Measurements from ENCODE around the gene DIAPH2. TPM values are rescaled to one million over a fixed set of nuclear protein-coding genes. Genes with fewer than 3 reads are reported as not detected.

Gene DIAPH2
- total RNA-seq, 1 donor from 2014 or later, result 33.0 TPM

DNA sequence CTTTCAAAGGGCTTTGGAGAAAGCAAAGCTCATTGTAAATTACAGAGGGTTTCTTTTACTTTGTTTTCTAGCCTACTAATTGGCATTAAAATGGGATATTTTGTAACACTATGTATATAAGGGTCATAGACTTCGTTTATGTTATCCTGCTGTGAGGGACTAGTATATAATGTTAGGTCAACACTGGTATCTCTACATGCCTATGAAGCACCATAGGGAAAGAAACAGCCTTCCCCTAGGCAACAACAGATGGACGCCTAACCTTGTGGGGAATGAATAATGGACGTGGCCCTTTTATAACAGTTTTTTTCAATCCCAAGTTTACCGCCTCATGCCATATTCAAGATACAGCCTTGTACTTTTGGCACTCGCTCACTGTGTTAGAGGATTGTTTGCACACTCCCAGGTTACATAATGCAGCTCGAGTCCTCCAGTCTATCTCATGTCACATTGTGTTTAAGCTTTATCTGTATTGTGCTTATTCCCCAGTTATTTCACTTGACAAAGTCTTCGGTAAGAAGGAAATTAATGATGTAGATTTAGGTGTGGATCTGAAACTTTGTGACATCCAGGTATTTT is 910.1 kb downstream of the DIAPH2 start:
- DNase-seq, result no peak

DNA sequence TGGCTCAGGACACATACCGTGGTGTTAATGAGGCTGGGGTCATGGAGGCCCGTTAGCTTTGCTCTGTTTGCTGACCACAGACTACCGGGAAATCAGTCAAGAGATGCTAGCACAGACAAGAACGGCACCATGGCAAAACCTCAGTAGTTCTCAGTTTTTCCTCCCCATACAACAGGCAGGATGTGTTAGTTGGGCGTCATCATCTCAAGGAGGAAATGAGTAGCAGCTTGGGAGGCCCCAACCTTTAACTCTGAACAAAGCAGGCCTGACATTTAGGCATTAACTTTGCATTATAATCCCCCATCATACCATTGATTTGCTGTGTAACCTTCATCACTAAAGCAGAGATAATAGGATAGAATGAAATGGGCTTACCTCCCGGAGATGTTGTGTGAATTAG is 913.3 kb downstream of the DIAPH2 start:
- no peak for DNase-seq

DNA sequence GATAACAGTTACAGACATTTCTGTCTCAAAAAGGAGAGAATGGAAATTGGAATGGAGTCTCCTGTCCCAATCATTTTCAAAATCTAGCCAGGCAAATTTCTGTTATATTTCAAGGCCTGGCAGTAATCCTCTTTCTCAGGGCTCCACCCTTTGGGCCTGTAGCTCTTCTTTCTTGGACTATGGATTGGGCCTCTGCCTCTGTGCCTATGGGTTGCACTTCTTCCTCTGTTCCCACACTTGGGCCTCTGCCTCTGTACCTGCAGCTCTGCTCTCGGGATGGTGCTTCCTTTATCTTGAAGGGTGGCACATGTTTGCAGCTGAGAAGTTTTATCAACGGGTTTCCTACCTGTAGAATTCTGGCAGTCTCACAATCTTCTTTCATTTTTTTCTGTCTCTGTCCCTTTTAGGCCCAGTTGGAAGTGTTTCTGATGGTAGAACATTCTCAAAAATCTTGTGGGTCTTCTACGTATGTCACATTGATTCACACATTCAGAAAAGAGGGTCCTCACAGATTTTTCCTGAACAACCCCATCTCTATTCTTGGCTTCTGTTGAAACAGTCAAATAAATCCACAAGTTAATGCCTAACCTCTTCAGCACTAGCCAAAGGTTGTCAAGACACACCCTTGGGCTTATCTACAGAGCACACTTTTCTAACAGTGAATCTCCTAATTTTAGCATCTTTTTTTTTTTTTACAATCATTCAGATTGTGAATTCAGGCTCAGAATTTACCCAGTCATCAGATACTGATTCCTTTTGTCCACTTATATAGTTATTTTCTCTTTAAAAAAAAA is 918.0 kb downstream of the DIAPH2 start:
- DNase-seq, result no peak

DNA sequence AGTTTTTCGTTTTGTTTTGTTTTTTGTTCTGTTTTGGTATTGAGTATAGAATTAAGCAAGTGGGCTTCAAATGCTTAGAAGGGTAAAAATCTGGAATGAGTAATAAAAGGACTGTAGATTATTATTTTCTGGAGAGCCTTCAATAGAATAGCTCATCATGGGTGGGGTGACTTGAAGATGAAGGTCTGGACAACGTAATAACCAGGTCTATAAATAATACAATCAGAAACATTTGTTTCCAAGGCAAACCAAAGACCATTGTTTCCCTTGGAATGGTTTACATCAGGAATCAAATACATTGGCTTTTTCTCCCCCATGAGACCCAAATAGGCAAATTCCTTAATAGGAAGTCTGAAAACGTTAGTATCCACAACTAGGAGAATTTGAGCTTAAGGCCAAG is 920.6 kb downstream of the DIAPH2 start:
- DNase-seq, result no peak

DNA sequence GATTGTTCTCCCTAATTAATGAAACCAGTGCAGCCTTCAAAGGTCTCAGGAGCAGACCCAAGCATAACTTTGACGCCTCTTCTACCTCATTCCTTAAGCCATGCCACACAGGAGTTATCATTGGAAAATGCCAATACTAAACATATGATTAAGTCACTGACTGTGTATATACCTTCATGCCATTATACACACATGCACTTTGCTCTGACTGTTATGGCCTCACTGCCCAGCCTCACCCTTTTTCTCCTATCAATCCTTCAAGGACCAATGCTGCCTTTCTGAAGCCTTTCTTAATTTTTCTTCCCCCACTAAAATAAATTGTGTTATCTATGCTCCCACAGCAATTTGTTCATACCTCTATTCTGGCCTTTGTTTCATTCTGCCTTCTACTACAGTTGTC is 924.7 kb downstream of the DIAPH2 start:
- no peak for DNase-seq

DNA sequence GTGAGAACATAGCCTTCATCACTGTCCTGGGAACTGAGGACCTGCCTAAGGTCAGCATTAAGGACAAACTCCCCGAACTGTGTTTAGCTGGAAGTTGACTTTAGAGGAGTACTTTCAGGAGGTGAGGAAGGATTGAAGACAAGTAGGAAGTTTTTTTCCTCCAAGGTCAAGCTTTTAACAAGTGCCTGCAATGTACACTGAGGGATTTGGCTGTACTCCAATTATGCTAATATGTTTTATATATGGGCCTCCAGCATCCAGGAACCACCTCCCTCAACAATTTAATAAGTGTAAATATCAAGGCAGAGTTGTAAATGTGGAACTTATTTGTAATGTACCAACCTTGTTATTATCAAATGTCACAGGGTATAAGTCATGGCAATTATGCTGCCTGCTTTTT is 925.3 kb downstream of the DIAPH2 start:
- no peak for DNase-seq

DNA sequence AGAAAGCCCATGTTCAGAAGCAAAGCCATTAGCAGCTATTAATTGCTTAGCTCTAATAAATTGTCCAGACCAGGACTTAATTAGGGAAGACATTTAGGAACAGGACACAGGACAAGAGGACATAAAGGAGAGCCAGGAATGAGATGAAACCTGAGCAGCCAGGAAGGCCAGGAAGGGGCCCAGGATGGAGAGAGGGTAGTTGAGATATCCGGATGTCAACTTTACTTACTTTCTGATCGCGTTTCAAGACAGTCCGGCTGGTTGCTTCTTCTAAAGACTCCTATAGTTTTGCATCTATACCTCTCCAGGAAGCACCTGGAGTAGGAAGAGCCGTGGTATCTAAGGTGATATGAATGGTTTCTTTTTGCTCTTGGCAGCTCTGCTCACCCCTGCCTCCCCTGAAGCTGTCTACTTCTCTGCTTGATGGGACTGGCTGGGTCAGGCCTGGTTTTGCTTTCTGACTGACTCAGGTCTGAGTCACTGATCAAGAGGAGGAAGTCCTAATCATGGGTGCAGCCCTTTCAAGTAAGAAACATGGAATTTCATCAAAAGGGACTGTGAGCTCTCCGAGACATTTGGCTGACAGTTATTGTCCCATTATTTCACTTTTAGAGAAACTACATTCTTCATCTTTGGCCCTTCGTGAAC is 932.4 kb downstream of the DIAPH2 start:
- no peak for DNase-seq

DNA sequence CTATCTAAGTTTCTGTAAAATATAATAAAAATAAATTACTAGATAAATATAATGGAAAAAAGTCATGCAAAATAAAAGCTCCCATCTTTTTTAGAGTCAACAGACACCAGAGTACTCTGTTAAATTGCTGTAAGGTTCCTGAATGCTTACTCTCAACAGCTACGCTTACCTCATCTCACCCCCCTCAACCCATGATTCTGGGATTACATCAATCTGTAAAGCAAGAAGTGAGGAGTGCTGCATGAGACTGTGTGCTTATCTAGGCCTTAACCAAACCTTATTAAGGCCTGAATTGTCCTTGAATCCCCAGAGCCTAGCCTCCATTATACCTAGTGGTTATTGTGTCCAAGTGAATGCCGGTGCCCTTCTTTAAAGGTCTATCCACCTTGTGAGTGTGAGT is 934.9 kb downstream of the DIAPH2 start:
- DNase-seq, result no peak

DNA sequence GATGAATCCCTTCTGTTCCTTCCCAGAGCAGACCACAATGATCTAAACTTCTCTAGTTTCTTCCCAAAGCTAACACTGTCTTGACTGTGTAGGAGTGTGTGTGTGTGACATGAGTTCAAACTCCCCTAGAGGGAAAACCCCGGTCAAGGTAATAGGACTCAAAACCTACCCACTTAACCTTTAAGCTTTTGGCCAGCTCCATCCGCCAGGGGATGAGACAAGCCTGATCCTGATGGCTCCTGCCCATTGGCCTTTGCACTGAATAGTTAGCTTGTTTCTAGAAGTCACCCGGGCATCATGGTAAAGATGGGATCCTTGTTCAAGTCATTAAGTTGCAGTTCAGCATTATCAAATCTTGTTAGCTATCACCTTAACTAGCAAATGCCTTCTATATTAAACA is 937.5 kb downstream of the DIAPH2 start:
- DNase-seq, result no peak

DNA sequence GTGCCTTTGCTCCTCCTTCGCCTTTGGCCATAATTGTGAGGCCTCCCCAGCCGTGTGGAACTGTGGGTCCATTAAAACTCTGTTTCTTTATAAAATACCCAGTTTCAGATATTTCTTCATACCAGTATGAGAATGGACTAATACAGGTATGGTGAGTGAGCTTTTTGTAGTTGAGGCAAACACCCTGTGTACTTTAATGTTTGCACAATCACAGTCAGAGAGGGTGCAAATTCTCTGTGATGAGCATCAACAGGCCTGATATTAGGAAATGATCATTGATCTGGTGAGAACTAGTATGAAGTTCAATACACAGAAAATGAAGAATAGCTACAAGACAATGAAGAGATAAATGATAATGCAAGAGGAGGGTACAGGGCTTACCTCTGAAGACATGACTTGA is 943.7 kb downstream of the DIAPH2 start:
- no peak for DNase-seq

DNA sequence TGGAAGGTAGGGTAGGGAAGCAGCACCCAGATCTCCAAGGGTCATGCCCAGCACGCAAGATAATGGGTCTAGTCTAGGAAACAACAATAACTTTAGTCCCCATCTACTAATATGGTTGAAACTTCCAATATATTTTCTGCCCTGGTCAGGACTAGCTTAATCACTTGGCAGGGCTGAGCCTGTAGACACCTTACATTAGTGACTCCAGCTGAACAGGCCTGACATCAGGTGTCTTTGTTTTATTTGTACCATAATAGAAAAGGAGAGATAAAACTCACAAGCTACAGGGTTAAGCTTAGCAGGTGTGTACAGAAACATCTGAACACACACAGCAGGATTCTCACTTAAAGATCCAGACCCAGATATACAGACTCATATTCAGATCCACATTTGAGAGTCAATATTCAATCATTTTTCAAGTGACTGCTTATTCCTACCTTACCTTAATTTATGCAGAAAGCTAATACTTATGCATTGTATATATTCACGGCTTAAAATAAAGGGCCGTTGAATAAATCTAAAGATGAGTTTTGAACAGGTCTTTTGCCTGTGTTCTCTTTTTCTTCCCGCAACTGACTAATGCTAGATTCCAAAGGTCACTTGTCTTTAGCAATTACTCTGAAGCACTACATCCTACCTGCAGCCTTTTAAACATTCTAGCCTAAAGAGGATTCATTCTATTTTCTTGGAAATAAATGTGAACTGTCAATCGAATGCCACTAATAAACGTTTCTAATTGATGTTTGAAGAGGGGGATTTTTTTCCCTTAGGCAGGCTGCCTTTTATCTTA is 944.4 kb downstream of the DIAPH2 start:
- no peak for DNase-seq

DNA sequence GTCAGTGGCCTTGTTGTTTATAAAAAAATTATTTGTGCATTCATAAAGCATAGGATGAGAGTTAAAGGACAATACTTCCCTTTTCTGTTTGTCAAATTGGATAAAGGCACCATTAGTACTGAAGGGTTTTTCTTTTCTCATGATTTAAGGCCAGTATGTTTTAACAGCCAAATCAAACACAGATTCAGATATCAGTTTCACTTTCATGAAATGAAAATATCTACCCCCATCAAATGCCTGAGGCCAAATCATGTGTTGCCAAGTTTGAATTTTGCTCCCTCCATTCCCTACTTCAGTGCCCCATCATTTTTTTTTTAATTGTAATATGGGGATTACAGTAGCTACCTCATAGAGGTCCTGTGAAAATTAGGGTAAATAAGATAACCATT is 944.9 kb downstream of the DIAPH2 start:
- no peak for DNase-seq

DNA sequence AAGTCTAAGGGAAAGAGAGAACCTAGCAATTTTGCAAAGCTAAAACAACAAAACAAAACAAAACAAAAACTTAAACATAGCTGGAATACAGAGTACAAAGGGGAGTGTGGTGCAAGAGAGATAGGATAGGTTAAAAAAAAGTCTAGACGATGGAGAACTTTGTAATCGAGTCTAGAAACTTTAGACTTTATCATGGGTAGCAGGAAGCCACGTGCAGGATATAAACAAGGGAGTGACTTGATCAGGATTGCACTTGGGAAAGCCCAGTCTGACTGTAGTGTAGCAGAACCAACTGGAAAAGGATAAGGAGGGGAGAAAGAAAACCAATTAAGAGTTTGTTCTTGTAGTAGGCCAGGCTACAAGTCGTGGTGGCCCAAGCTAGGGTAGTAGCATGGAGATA is 949.2 kb downstream of the DIAPH2 start:
- DNase-seq, result no peak

DNA sequence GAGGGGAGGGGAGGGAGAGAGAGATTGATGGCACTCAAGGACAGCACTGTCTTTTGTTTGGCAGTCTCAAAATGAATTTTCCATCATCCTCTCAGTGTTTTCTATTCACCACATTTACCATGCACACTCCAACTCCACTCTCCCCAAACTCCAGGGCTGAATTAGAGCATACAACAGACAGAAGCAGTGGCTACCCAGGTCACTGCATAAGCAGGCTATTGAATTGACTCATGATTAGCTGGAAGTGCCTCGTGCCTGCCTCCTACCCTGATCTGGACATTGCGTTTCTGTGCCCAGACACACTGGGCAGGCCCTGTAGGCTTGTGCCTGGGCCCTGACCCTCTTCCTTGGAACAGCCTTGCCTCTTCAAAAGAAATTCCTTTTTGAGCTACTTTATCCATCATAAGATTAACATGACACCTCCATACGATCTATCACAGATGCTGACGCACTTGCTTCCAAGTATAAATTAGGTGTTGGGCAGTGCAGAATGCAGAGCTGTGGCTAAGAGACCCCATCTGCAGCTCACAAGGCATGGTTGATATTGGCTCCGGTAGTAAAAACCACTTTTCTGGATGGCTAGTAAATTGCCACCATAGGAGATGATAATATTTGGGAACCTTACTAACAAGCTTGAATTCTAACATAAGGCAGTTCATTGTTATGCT is 952.0 kb downstream of the DIAPH2 start:
- DNase-seq, result no peak

DNA sequence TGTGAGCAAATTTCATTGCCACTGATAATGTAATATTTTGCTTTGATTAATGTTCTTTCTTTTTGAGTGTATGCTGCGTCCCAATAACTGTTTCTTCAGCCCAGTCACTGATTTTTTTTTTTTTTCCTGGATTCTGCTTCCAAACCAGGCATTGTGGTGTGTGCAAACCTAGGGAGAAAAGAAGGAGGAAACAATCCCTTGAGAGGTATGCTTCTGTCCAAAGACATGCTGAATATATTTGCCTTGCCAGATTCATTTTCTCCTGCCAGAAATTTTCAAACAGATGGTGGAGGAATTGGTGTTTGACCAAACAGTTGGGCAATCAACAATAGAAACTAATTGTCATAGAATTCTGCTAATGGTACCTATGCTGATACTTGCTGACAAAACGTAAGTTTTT is 952.6 kb downstream of the DIAPH2 start:
- no peak for DNase-seq

DNA sequence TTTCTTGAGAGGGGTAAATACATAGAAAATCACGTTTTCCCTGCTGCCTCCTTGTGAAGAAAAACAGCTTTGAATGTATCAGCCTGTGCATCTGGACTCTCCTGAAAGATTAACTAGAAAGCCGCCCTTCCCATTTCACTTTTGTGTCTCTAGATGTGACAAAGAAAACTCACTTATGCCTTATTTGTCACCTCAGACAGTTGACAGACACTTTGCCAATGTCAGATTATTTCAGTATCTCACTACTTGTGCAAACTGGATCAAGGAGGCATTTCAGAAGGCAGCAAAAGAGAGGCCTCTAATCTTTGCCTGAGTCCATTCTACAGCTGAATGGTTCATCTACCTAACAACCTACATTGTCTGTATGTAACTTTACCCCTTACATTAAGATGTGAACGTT is 954.0 kb downstream of the DIAPH2 start:
- DNase-seq, result no peak

DNA sequence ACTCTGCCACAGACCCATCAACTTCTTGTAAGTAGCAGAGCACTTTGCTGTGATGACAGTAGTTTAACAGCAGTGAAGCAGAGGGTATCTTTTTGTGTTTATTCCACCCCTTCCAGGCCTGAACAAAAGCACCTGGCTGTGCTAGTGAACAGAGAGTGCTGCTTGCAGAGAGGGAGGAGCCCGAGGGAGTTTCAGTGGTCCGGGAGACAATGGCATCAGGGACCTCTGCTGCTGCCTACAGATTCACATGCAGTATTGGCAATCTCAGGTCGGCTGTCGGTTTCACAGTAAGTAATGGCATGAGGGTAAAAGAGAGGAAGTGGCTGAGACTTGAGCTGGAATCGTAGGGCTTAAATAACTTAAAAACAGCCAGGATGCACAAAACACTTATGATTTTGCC is 954.9 kb downstream of the DIAPH2 start:
- no peak for DNase-seq

Small RNAs within 50 kb of the gene (small RNA-seq; reads per million reads assigned to genes)
- gene RF00017 (ENCODE audit: low replicate concordance) (not detected), gene RF00019 (ENCODE audit: low replicate concordance) (not detected), gene RN7SL74P (ENCODE audit: low replicate concordance) (not detected)

Other genes with a start within 250 kb of the DIAPH2 start
- 6.1 TPM for gene RPA4, start 199.1 kb downstream of the DIAPH2 start, total RNA-seq

All from tongue (tissue), 3 donors.